Measurements from ENCODE around the gene HNRNPA1L2.
"Not testable (repeated sequence)": the region's sequence is repeated elsewhere in the genome, so short reads cannot be mapped to it uniquely, and the experiment has no call there.

DNA sequence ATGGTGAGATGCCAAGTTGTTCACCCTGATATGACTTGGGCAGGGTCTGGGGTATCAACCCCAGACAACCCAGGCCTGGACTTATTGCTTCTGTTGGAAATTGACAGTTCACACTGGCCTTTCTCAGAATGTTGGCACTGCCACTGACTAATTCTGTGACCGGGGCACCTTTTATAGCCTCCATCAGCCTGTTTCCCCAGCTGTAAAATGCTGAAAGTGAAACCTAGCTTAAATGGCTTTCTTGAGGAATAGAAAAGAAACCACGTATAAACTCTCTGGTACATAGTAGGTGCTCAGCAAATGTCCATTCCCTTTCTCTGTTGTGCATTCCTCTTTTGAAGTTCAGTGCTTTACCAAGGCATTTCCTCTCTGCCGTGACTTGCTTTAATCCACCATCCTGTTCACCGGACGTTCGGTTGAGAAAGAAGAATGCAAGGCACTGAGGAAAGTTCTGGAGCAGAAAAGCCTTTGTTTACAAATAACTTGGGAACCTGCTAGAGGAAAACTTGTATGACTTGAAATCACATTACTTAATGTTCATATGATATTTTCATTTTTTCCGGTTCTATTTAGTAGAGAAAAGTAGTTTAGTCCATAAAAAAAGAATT, 11.0 kb upstream of the HNRNPA1L2 start:
- TF ChIP-seq CTCF (conservative IDR thresholded peaks at IDR 0.05 in 1 of 2, IDR thresholded peaks at IDR 0.05 in 1 of 2; ENCODE audit: extremely low read depth in 1 of 2, insufficient read depth in 1 of 2, low read depth in 1 of 2, low read length in 2 of 2); EZH2 (IDR thresholded peaks at IDR 0.05; ENCODE audit: borderline replicate concordance, low read length): not testable (repeated sequence)

Data from mammary epithelial cell (primary cell).